Muscle layer of colon (tissue), 2 donors: Measurements from ENCODE around the gene ZNF318.
"Not testable (repeated sequence)": the region's sequence is repeated elsewhere in the genome, so short reads cannot be mapped to it uniquely, and the experiment has no call there.

Experiments used
- H3K27ac ChIP-seq: one replicate; pipeline ENCODE4 v1.7.0; 2013; ENCODE audit warnings: low read depth, mild to moderate bottlenecking, low read length, moderate library complexity
- H3K27me3 ChIP-seq, 2 donors: one replicate each; pipeline ENCODE4 v1.7.0; 2013; ENCODE audit warnings: low read length in 2 of 2, mild to moderate bottlenecking in 2 of 2; ENCODE audit not compliant: insufficient read depth in 2 of 2, control insufficient read depth in 1 of 2
- H3K36me3 ChIP-seq: one replicate; pipeline ENCODE4 v1.7.0; 2013; ENCODE audit warnings: mild to moderate bottlenecking, low read length; ENCODE audit not compliant: insufficient read depth
- H3K4me1 ChIP-seq: one replicate; pipeline ENCODE4 v1.7.0; 2013; ENCODE audit warnings: mild to moderate bottlenecking, low read length; ENCODE audit not compliant: insufficient read depth
- H3K4me3 ChIP-seq, 2 donors: one replicate each; pipeline ENCODE4 v1.7.0; 2013; ENCODE audit warnings: low read length in 2 of 2, low read depth in 1 of 2, mild to moderate bottlenecking in 1 of 2, moderate library complexity in 1 of 2
- H3K9ac ChIP-seq: one replicate; pipeline ENCODE4 v1.7.0; 2013; ENCODE audit warnings: low read length
- H3K9me3 ChIP-seq: one replicate; pipeline ENCODE4 v1.7.0; 2013; ENCODE audit warnings: mild to moderate bottlenecking, low read length
- donor health status: abdominal sarcoma.
- donor health status: Adenocarcinoma of cecum.

Gene ZNF318

GRCh38 chr6:43361269-43361668, 8.2 kb downstream of the ZNF318 start:
- H3K9ac ChIP-seq = no peak overlapping the region
- no peak overlapping the region for H3K27ac ChIP-seq
- H3K36me3 ChIP-seq = peaks cover 40% of the 10 kb centered on the region
- H3K4me1 ChIP-seq = no peaks in the 10 kb centered on the region
- H3K9me3 ChIP-seq = no peaks in the 10 kb centered on the region
- no peak overlapping the region for H3K4me3 ChIP-seq
- no peaks in the 10 kb centered on the region for H3K27me3 ChIP-seq

DNA sequence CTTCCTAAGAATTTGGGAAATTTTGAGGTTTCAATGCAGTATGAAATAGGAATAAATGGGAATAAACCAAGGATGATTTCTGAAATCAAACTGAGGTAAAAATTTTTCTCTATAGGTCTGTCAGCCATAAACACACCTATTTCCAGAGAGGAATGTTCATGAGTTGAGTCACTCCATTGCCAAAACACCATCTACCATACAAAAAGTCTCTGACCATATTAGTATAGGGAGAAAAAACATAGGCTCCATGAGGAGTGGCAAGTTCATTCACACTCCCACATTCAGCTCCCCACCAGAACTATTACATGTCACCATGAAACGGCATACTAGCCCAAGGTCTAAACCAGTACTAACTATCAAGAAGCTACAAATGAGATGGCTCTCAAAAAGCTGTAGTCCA, 9.6 kb downstream of the ZNF318 start:
- no peak overlapping the region for H3K4me3 ChIP-seq
- no peaks in the 10 kb centered on the region for H3K27me3 ChIP-seq
- peaks cover 49% of the 10 kb centered on the region for H3K36me3 ChIP-seq
- H3K9me3 ChIP-seq = no peaks in the 10 kb centered on the region
- H3K9ac ChIP-seq = no peak overlapping the region
- H3K4me1 ChIP-seq = no peaks in the 10 kb centered on the region
- H3K27ac ChIP-seq = no peak overlapping the region

- Histone ChIP-seq H3K36me3 (peaks cover 49% of the 10 kb centered on the region), H3K4me3 (no peak overlapping the region), H3K4me1 (no peaks in the 10 kb centered on the region), H3K27me3 (no peaks in the 10 kb centered on the region), H3K27ac (no peak overlapping the region), H3K9ac (no peak overlapping the region), H3K9me3 (no peaks in the 10 kb centered on the region)
These were observed 10.1 kb downstream of the ZNF318 start for GRCh38 chr6:43359381-43359780.

DNA sequence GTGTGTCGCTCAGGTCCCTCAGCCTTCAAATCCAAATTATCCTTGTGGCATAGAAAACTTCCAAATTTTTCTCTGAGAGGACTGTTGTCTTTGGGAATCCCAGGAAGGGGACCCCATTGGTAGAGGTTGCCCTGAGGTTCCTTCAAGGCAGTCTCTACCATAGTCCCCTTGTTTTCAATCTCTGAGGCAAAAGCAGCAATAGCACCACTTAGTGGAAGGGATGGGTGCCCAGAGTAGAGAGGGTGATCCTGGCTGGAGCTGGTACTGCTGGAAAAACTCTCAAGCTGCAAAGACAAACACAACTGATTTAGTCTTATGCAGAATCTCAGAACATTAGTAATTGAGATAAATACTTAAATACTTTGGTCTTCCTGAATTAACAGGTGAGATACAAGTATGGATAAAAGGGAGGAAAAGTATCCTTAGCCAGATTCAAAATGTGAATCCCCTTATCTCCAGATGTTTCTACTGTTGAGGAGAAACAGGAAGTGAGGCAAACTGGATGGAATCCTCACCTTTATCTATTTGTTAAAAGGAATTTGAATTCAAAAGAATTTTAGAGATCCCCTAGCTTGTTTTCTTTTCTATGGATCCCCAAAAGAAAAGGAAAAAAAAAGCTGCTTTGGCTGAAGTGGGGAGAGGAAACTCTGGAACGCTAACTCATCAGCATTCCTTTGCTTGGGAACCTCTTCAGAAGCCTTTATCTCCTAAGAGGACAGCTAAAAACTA, 13.4 kb downstream of the ZNF318 start:
- no peaks in the 10 kb centered on the region for H3K9me3 ChIP-seq
- H3K27me3 ChIP-seq = no peaks in the 10 kb centered on the region
- peaks cover 52% of the 10 kb centered on the region for H3K36me3 ChIP-seq
- no peak overlapping the region for H3K4me3 ChIP-seq
- H3K27ac ChIP-seq = no peak overlapping the region
- H3K9ac ChIP-seq = no peak overlapping the region
- no peaks in the 10 kb centered on the region for H3K4me1 ChIP-seq

DNA sequence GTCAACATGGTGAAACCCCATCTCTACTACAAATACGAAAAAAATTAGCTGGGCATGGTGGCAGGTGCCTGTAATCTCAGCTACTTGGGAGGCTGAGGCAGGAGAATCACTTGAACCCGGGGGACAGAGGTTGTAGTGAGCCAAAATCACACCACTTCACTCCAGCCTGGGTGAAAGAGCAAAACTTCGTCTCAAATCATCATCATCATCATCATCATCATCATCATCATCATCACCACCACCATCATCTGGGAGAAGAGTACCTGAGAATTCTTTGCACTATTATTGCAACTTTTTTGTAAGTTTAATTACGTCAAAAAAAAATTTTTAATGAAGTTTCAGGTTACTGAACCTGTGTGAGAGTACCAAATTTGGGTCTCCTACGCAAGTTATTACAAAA, 17.5 kb downstream of the ZNF318 start:
- not testable (repeated sequence) for H3K4me3 ChIP-seq, H3K4me1 ChIP-seq, H3K27ac ChIP-seq, H3K9ac ChIP-seq, H3K9me3 ChIP-seq, H3K27me3 ChIP-seq
- H3K36me3 ChIP-seq = peaks cover 63% of the 10 kb centered on the region

DNA sequence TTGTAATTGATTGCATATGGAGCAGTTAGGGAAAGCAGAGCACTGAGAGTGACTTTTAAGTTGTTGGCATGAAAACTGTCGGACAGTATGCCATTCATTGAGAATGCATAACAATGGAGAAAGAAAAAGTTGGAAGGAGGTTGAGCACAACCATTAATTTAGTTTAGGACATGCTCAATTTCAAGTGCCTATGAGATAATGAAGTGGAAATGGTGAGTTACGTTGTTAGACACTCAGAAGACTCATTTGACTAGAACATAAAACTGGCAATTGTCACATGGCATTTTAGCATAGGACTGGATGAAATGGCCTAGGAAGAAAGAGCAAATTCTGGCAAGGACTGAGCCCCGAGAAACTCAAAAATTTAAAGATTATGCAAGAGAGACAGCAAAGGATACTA, 22.0 kb downstream of the ZNF318 start:
- peaks cover 55% of the 10 kb centered on the region for H3K36me3 ChIP-seq
- H3K27ac ChIP-seq = no peak overlapping the region
- H3K9ac ChIP-seq = no peak overlapping the region
- H3K4me1 ChIP-seq = no peaks in the 10 kb centered on the region
- H3K4me3 ChIP-seq = no peak overlapping the region
- no peaks in the 10 kb centered on the region for H3K9me3 ChIP-seq
- no peaks in the 10 kb centered on the region for H3K27me3 ChIP-seq

GRCh38 chr6:43347021-43347420, 22.4 kb downstream of the ZNF318 start:
- Histone ChIP-seq H3K9me3 (no peaks in the 10 kb centered on the region), H3K36me3 (peaks cover 55% of the 10 kb centered on the region)

DNA sequence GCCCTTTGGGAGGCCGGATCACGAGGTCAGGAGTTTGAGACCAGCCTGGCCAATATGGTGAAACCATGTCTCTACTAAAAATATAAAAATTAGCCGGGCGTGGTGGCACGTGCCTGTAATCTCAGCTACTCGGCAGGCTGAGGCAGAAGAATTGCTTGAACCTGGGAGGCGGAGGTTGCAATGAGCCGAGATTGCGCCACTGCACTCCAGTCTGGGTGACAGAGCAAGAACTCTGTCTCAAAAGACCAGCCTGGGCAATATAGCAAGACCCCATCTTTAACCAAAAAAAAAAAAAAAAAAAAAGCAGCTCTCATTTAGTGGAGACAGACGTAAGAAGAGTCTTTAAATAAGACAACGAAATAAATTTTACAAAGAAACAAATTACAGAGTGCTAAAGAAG, 23.2 kb downstream of the ZNF318 start:
- H3K9ac ChIP-seq, H3K9me3 ChIP-seq, H3K27me3 ChIP-seq, H3K27ac ChIP-seq, H3K4me1 ChIP-seq, H3K4me3 ChIP-seq: not testable (repeated sequence)
- peaks cover 59% of the 10 kb centered on the region for H3K36me3 ChIP-seq

More at GRCh38 chr6:43347021-43347420, 22.4 kb downstream of the ZNF318 start:
- no peak overlapping the region for H3K27ac ChIP-seq
- H3K9ac ChIP-seq = no peak overlapping the region
- no peaks in the 10 kb centered on the region for H3K27me3 ChIP-seq
- H3K4me3 ChIP-seq = no peak overlapping the region
- H3K4me1 ChIP-seq = no peaks in the 10 kb centered on the region

DNA sequence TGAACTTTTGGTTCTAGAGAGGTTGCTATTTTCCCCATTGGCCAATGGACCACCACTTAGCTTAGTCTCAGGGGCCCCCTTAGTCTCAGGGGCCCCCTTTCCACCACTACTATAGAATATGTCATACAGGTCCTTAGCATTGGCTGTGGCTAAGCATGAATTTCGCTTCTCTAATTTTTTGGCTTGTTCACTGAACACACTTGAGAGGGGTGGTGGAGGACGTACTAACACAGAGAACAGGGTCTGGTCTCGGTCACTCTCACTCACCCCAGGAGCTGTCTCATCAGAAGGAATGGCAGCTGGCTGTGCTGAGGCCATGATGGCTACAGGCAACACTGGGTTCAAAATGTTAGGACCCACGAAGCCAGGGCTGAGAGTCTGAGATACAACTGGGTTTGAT, 30.3 kb downstream of the ZNF318 start:
- H3K36me3 ChIP-seq = peaks cover 48% of the 10 kb centered on the region
- no peak overlapping the region for H3K27ac ChIP-seq
- no peaks in the 10 kb centered on the region for H3K4me1 ChIP-seq
- H3K9ac ChIP-seq = no peak overlapping the region
- H3K4me3 ChIP-seq = no peak overlapping the region
- H3K27me3 ChIP-seq = no peaks in the 10 kb centered on the region
- no peaks in the 10 kb centered on the region for H3K9me3 ChIP-seq

- Histone ChIP-seq H3K27ac (no peak overlapping the region), H3K27me3 (no peaks in the 10 kb centered on the region), H3K9me3 (no peaks in the 10 kb centered on the region), H3K4me3 (no peak overlapping the region), H3K9ac (no peak overlapping the region), H3K4me1 (no peaks in the 10 kb centered on the region), H3K36me3 (peaks cover 48% of the 10 kb centered on the region)
These were observed 31.2 kb downstream of the ZNF318 start for GRCh38 chr6:43338243-43338642.

GRCh38 chr6:43336382-43336781, 33.1 kb downstream of the ZNF318 start:
- Histone ChIP-seq H3K4me1 (no peaks in the 10 kb centered on the region), H3K4me3 (no peak overlapping the region), H3K9ac (no peak overlapping the region), H3K27me3 (no peaks in the 10 kb centered on the region), H3K36me3 (peaks cover 31% of the 10 kb centered on the region), H3K9me3 (no peaks in the 10 kb centered on the region), H3K27ac (no peak overlapping the region)

GRCh38 chr6:43335469-43335868, 34.0 kb downstream of the ZNF318 start:
- H3K9me3 ChIP-seq = no peaks in the 10 kb centered on the region
- H3K27ac ChIP-seq = no peak overlapping the region
- no peak overlapping the region for H3K4me3 ChIP-seq
- H3K27me3 ChIP-seq = no peaks in the 10 kb centered on the region
- no peaks in the 10 kb centered on the region for H3K4me1 ChIP-seq
- peaks cover 23% of the 10 kb centered on the region for H3K36me3 ChIP-seq
- no peak overlapping the region for H3K9ac ChIP-seq
